Body of pancreas (tissue), 4 donors: ENCODE measurements around the gene FRG2C.
"Not testable (repeated sequence)": the region's sequence is repeated elsewhere in the genome, so short reads cannot be mapped to it uniquely, and the experiment has no call there.

Source experiments
- POLR2A ChIP-seq, 3 donors: fragments of 450-650 bp; IDR thresholded peaks; one replicate each; pipeline ENCODE4 v1.6.1; 2016; ENCODE audit warnings: antibody characterized with exemption in 3 of 3, mild to moderate bottlenecking in 2 of 3
- TF ChIP-seq, protein P1 (sequence below), 7 experiments: fragments of 450-650 bp in 4 of 7; fragments of 200-600 bp in 3 of 7; sonication (generic) in 3 of 7; IDR thresholded peaks; one replicate each; pipeline ENCODE4 v1.5.1; 2016 to 2019; ENCODE audit warnings: antibody characterized with exemption in 7 of 7

DNA sequence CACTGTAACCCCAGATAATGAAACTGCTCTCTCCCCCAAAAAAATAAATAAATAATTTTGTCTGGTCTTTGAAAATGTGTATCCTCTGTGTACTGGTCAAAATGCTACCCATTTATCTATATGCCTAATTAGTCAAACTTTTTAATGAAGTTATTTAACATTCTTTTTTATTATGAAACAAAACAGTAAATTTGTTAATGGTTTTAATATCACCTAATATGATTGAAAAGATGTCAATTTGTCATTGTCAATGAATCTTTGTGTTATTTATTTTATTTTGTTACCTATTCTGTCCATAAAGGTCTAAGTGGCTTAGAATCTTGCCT, 5.1 kb upstream of the FRG2C start:
- not testable (repeated sequence) for TF ChIP-seq POLR2A (IDR thresholded peaks at IDR 0.05)
- TF ChIP-seq, protein P1, sequence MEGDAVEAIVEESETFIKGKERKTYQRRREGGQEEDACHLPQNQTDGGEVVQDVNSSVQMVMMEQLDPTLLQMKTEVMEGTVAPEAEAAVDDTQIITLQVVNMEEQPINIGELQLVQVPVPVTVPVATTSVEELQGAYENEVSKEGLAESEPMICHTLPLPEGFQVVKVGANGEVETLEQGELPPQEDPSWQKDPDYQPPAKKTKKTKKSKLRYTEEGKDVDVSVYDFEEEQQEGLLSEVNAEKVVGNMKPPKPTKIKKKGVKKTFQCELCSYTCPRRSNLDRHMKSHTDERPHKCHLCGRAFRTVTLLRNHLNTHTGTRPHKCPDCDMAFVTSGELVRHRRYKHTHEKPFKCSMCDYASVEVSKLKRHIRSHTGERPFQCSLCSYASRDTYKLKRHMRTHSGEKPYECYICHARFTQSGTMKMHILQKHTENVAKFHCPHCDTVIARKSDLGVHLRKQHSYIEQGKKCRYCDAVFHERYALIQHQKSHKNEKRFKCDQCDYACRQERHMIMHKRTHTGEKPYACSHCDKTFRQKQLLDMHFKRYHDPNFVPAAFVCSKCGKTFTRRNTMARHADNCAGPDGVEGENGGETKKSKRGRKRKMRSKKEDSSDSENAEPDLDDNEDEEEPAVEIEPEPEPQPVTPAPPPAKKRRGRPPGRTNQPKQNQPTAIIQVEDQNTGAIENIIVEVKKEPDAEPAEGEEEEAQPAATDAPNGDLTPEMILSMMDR (IDR thresholded peaks at IDR 0.05) = not testable (repeated sequence)
